Neural progenitor cell (in vitro differentiated cells): ENCODE data around the gene LPIN2.

ENCODE experiments used
- EZH2 ChIP-seq: fragments of 200-600 bp; sonication (generic); IDR thresholded peaks from 2 replicates; pipeline ENCODE4 v1.6.1; 2017; ENCODE audit warnings: antibody characterized with exemption, mild to moderate bottlenecking, moderate library complexity
- EZH2phosphoT487 ChIP-seq: fragments of 200-600 bp; sonication (generic); IDR thresholded peaks from 2 replicates; pipeline ENCODE4 v1.6.1; 2017; ENCODE audit warnings: antibody characterized with exemption
- TF ChIP-seq, protein P1 (sequence below): fragments of 200-600 bp; sonication (generic); IDR thresholded peaks from 2 replicates; pipeline ENCODE4 v1.5.1; 2017; ENCODE audit warnings: antibody characterized with exemption, mild to moderate bottlenecking

DNA sequence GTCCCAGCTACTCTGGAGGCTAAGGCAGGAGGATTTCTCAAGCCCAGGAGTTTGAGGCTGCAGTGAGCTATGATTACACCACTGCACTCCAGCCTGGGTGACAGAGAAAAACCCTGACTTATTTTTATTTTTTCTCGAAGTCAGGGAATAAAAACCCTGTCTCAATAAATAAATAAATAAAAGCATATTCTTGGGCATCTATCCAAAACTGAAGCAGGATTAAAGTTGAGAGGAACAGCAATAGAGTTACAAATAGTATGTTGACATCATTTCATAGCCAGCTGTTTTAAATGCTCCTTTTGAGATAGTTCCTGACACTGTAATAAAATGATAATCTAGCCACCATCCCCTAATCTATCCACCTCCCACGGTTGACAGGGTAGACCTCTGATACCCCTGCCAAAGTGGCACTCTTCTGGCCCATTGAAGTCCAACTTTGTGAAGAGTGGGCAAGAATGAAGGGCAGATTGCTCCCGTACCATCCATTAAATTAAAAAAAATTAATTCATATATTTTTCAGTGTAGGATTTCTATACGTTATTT, 42.3 kb upstream of the LPIN2 start:
- TF ChIP-seq, protein P1, sequence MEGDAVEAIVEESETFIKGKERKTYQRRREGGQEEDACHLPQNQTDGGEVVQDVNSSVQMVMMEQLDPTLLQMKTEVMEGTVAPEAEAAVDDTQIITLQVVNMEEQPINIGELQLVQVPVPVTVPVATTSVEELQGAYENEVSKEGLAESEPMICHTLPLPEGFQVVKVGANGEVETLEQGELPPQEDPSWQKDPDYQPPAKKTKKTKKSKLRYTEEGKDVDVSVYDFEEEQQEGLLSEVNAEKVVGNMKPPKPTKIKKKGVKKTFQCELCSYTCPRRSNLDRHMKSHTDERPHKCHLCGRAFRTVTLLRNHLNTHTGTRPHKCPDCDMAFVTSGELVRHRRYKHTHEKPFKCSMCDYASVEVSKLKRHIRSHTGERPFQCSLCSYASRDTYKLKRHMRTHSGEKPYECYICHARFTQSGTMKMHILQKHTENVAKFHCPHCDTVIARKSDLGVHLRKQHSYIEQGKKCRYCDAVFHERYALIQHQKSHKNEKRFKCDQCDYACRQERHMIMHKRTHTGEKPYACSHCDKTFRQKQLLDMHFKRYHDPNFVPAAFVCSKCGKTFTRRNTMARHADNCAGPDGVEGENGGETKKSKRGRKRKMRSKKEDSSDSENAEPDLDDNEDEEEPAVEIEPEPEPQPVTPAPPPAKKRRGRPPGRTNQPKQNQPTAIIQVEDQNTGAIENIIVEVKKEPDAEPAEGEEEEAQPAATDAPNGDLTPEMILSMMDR = no peak
- TF ChIP-seq EZH2 = no peak
- TF ChIP-seq EZH2phosphoT487 = no peak
